ENCODE data around the gene PCDHB16. TPM values are rescaled to one million over a fixed set of nuclear protein-coding genes. Genes with fewer than 3 reads are reported as not detected.
"Not testable (repeated sequence)": the region's sequence is repeated elsewhere in the genome, so short reads cannot be mapped to it uniquely, and the experiment has no call there.

Gene PCDHB16
- total RNA-seq, 1 experiment from 2014 or later: not detected

GRCh38 chr5:141210849-141211248 lies 28.7 kb downstream of the PCDHB16 start:
- DNase-seq; H3K9me3 ChIP-seq; H3K36me3 ChIP-seq (ENCODE audit: control insufficient read depth, insufficient read depth, low read length); H3K4me1 ChIP-seq; H3K4me3 Mint-ChIP-seq (ENCODE audit: unreplicated experiment); intact Hi-C loops (cut with micrococcal nuclease; ENCODE audit: unreplicated experiment); H3K4me1 Mint-ChIP-seq (ENCODE audit: low read depth, unreplicated experiment); H3K27ac Mint-ChIP-seq (ENCODE audit: unreplicated experiment); H3K36me3 Mint-ChIP-seq (ENCODE audit: insufficient read depth, unreplicated experiment); H3K4me3 ChIP-seq (ENCODE audit: low read depth, low read length); POLR2A ChIA-PET; BruUV-seq (replicated peaks); H3K9me3 Mint-ChIP-seq (ENCODE audit: unreplicated experiment); H3K27me3 ChIP-seq (replicated peaks; ENCODE audit: control insufficient read depth, insufficient read depth, low read length); H3K27me3 Mint-ChIP-seq (ENCODE audit: insufficient read depth, unreplicated experiment); CTCF ChIA-PET: not testable (repeated sequence)

- H3K27me3 Mint-ChIP-seq (ENCODE audit: insufficient read depth, unreplicated experiment); H3K27me3 ChIP-seq (replicated peaks; ENCODE audit: control insufficient read depth, insufficient read depth, low read length); H3K36me3 Mint-ChIP-seq (ENCODE audit: insufficient read depth, unreplicated experiment); H3K9me3 ChIP-seq; CTCF ChIA-PET; H3K4me1 Mint-ChIP-seq (ENCODE audit: low read depth, unreplicated experiment); H3K4me3 Mint-ChIP-seq (ENCODE audit: unreplicated experiment); POLR2A ChIA-PET; H3K27ac Mint-ChIP-seq (ENCODE audit: unreplicated experiment); H3K4me1 ChIP-seq; H3K36me3 ChIP-seq (ENCODE audit: control insufficient read depth, insufficient read depth, low read length); BruUV-seq (replicated peaks); H3K4me3 ChIP-seq (ENCODE audit: low read depth, low read length): not testable (repeated sequence)
- intact Hi-C loops (cut with micrococcal nuclease; ENCODE audit: unreplicated experiment): loop anchor here (2.0 kb wide), 1 partner anchor 35 kb away; no protein-coding TSS in a partner anchor
- H3K9me3 Mint-ChIP-seq (ENCODE audit: unreplicated experiment): peaks cover 16% of the 10 kb centered on the region
- DNase-seq: peak in 1 of 2 experiments; percentile 25
Measured at GRCh38 chr5:141213656-141214339, 31.6 kb downstream of the PCDHB16 start, which contains the start of gene PCDHB13. Gene PCDHB13, plus strand, starts transcription at chr5:141213919. Its CDS starts 205 bp downstream, at chr5:141214124.

- H3K4me3 ChIP-seq (ENCODE audit: low read depth, low read length); H3K27ac Mint-ChIP-seq (ENCODE audit: unreplicated experiment); DNase-seq; H3K27me3 Mint-ChIP-seq (ENCODE audit: insufficient read depth, unreplicated experiment); H3K27me3 ChIP-seq (replicated peaks; ENCODE audit: control insufficient read depth, insufficient read depth, low read length); POLR2A ChIA-PET; H3K36me3 ChIP-seq (ENCODE audit: control insufficient read depth, insufficient read depth, low read length); H3K9me3 ChIP-seq; BruUV-seq (replicated peaks); H3K4me3 Mint-ChIP-seq (ENCODE audit: unreplicated experiment); H3K4me1 Mint-ChIP-seq (ENCODE audit: low read depth, unreplicated experiment); H3K4me1 ChIP-seq; H3K36me3 Mint-ChIP-seq (ENCODE audit: insufficient read depth, unreplicated experiment); CTCF ChIA-PET: not testable (repeated sequence)
- peaks cover 20% of the 10 kb centered on the region for H3K9me3 Mint-ChIP-seq (ENCODE audit: unreplicated experiment)
- intact Hi-C loops (cut with micrococcal nuclease; ENCODE audit: unreplicated experiment): loop anchor here (2.0 kb wide), 1 partner anchor 36 kb away; no protein-coding TSS in a partner anchor
Measured at GRCh38 chr5:141214583-141214982, 32.4 kb downstream of the PCDHB16 start.

- H3K4me1 Mint-ChIP-seq (ENCODE audit: low read depth, unreplicated experiment); H3K4me3 Mint-ChIP-seq (ENCODE audit: unreplicated experiment); DNase-seq; CTCF ChIA-PET; H3K27me3 ChIP-seq (replicated peaks; ENCODE audit: control insufficient read depth, insufficient read depth, low read length); H3K27me3 Mint-ChIP-seq (ENCODE audit: insufficient read depth, unreplicated experiment); H3K9me3 ChIP-seq; POLR2A ChIA-PET; H3K36me3 Mint-ChIP-seq (ENCODE audit: insufficient read depth, unreplicated experiment); H3K4me3 ChIP-seq (ENCODE audit: low read depth, low read length); H3K27ac Mint-ChIP-seq (ENCODE audit: unreplicated experiment); BruUV-seq (replicated peaks); H3K4me1 ChIP-seq; H3K36me3 ChIP-seq (ENCODE audit: control insufficient read depth, insufficient read depth, low read length): not testable (repeated sequence)
- intact Hi-C loops (cut with micrococcal nuclease; ENCODE audit: unreplicated experiment): loop anchor here (2.0 kb wide), 1 partner anchor 37 kb away; no protein-coding TSS in a partner anchor
- peaks cover 29% of the 10 kb centered on the region for H3K9me3 Mint-ChIP-seq (ENCODE audit: unreplicated experiment)
Measured at GRCh38 chr5:141215504-141215903, 33.3 kb downstream of the PCDHB16 start.

GRCh38 chr5:141216035-141216434 lies 33.8 kb downstream of the PCDHB16 start:
- intact Hi-C loops (cut with micrococcal nuclease; ENCODE audit: unreplicated experiment); H3K4me1 ChIP-seq; H3K36me3 ChIP-seq (ENCODE audit: control insufficient read depth, insufficient read depth, low read length); CTCF ChIA-PET; DNase-seq; H3K4me3 Mint-ChIP-seq (ENCODE audit: unreplicated experiment); H3K27ac Mint-ChIP-seq (ENCODE audit: unreplicated experiment); H3K27me3 Mint-ChIP-seq (ENCODE audit: insufficient read depth, unreplicated experiment); BruUV-seq (replicated peaks); H3K27me3 ChIP-seq (replicated peaks; ENCODE audit: control insufficient read depth, insufficient read depth, low read length); H3K4me1 Mint-ChIP-seq (ENCODE audit: low read depth, unreplicated experiment); H3K9me3 ChIP-seq; H3K4me3 ChIP-seq (ENCODE audit: low read depth, low read length); POLR2A ChIA-PET; H3K36me3 Mint-ChIP-seq (ENCODE audit: insufficient read depth, unreplicated experiment): not testable (repeated sequence)
- H3K9me3 Mint-ChIP-seq (ENCODE audit: unreplicated experiment): peaks cover 33% of the 10 kb centered on the region
